Bronchial epithelial cell (primary cell): ENCODE data around the gene DPP6. TPM values are rescaled to one million over a fixed set of nuclear protein-coding genes. Genes with fewer than 3 reads are reported as not detected.

Experiments used
- DNase-seq: peaks from one replicate; pipeline ENCODE4 v3.0.0-alpha.2; 2010; ENCODE audit warnings: low read depth
- FAIRE-seq: peaks from 2 replicates; lab custom pipeline; 2011; peaks lifted over from hg19 to GRCh38; lab: Jason Lieb, UNC
- H3K27me3 ChIP-seq: 2 replicates; pipeline ENCODE4 v1.5.1; 2011; ENCODE audit warnings: low read length; ENCODE audit not compliant: control insufficient read depth, insufficient read depth
- H3K36me3 ChIP-seq: 2 replicates; pipeline ENCODE4 v1.5.1; 2011; ENCODE audit warnings: low read length; ENCODE audit not compliant: control insufficient read depth, insufficient read depth
- H3K4me3 ChIP-seq: 2 replicates; pipeline ENCODE4 v1.5.1; 2011; ENCODE audit warnings: mild to moderate bottlenecking, low read depth, low read length, control low read depth
- total RNA-seq: library from RNA; depleted of rRNA; stranded (reverse); fragments of >200 nt; gene quantifications from 2 replicates; pipeline ENCODE4 v1.2.1, GENCODE V29; 2014
- TF ChIP-seq, protein P1 (sequence below): IDR thresholded peaks from 2 replicates; pipeline ENCODE4 v1.5.1; 2011; ENCODE audit warnings: mild to moderate bottlenecking, moderate library complexity, low read length, control low read depth, inconsistent platforms; ENCODE audit not compliant: insufficient read depth, severe bottlenecking

The DPP6 gene
- total RNA-seq, 1 donor from 2014 or later = not detected

DNA sequence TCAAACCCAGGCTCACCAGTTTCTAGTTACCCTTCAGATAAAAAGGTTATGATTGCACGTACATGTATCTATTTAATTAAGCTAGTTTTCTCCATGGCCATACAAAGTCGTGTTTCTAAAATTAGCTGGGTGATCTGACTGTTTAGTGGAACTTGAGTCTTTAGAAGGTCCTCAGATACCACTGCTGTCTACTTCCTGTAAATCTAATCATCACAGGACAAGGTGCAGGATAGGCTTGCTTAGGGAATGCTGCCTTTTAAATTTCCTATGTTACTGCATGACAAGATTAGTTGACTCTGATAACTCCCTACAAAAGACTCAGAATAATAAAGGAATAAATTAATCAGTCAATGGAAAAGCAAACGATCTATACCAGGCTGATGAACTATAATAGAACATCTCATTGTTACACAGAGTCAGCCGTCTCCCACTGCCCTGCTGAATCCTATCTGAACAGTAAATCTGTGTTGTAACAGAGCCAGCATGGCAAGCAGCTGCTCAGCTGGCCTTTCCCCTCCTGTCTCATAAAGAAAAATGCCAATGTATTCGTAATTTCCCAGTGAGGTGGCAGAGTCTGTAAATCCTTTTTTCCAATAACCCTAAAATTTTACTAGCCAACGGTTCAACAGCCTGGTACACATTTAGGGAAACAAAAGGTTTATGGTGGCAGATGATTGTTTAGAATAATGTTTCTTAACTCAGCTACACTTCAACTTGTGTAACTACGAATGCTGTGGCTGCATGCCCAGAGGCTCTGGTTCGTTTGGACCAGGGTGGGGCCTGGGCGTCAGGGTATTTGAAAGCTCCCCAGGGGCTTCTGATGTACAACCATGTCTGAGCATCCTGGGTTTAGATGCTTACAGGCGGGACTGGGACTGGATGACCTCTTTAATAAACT is 632.7 kb downstream of the DPP6 start:
- Histone ChIP-seq H3K4me3 (no peak overlapping the region), H3K36me3 (no peaks in the 10 kb centered on the region), H3K27me3 (no peaks in the 10 kb centered on the region)
- TF ChIP-seq, protein P1, sequence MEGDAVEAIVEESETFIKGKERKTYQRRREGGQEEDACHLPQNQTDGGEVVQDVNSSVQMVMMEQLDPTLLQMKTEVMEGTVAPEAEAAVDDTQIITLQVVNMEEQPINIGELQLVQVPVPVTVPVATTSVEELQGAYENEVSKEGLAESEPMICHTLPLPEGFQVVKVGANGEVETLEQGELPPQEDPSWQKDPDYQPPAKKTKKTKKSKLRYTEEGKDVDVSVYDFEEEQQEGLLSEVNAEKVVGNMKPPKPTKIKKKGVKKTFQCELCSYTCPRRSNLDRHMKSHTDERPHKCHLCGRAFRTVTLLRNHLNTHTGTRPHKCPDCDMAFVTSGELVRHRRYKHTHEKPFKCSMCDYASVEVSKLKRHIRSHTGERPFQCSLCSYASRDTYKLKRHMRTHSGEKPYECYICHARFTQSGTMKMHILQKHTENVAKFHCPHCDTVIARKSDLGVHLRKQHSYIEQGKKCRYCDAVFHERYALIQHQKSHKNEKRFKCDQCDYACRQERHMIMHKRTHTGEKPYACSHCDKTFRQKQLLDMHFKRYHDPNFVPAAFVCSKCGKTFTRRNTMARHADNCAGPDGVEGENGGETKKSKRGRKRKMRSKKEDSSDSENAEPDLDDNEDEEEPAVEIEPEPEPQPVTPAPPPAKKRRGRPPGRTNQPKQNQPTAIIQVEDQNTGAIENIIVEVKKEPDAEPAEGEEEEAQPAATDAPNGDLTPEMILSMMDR = no peak
- FAIRE-seq (no peak), DNase-seq (no peak)

DNA sequence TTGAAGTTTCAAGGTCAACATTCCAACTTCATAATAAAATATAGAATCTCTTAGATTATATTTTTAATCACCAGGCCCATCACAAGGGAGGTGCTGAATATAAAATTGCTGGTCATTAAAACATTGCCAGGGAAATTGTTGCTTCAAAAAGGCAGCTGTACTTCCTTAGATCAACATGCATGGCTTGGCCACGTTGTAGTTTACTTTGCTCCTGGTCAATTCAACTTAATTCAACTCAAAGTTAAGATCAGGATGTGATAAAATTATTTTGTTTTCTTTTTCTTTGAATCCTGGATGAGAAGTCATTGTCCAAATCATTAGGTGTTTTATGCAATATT is 633.3 kb downstream of the DPP6 start:
- Histone ChIP-seq H3K27me3 (no peaks in the 10 kb centered on the region), H3K4me3 (no peak overlapping the region), H3K36me3 (no peaks in the 10 kb centered on the region)
- TF ChIP-seq, protein P1 = no peak
- DNase-seq = no peak
- FAIRE-seq = no peak

DNA sequence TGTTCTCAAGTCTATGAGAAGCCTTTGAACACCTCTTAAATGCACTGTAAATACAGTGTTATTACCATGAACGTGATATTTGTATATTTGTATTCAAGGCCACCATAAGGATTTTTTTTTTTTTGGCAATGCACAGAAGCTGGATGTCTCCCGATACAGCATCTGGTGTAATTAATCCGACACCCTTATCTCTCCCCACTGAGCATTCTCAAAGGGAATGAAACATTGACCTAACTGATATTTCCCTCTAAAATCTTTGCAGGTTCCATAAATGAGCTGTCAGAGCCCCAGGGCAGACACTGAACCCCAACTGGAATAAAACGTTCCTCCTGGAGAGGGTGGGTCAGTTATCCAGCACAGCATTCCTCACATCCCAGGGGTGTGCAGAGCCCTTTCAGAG is 634.1 kb downstream of the DPP6 start:
- Histone ChIP-seq H3K36me3 (no peaks in the 10 kb centered on the region), H3K4me3 (no peak overlapping the region), H3K27me3 (no peaks in the 10 kb centered on the region)
- no peak for DNase-seq
- no peak for FAIRE-seq
- TF ChIP-seq, protein P1 = no peak

DNA sequence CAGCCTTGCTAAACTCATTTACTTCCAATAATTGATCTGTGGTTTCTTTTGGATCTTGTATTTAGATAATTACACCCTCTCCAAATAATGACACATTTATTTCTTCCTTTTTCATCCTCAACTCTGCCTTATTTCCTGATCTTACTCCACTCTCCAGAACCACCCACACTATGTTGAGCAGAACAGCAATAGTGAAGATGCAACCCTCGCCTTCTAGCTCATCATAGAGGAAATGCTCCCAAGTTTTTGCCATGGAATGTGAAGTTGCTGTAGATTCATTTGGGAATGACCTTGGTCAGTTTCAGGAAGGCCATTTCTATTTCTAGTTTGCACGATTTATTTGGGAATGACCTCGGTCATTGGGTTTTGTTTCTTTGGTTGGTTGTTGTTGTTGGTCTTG is 636.8 kb downstream of the DPP6 start:
- DNase-seq (no peak), FAIRE-seq (no peak)
- H3K4me3 ChIP-seq = no peak overlapping the region
- no peaks in the 10 kb centered on the region for H3K36me3 ChIP-seq
- TF ChIP-seq, protein P1 = no peak
- H3K27me3 ChIP-seq = no peaks in the 10 kb centered on the region

DNA sequence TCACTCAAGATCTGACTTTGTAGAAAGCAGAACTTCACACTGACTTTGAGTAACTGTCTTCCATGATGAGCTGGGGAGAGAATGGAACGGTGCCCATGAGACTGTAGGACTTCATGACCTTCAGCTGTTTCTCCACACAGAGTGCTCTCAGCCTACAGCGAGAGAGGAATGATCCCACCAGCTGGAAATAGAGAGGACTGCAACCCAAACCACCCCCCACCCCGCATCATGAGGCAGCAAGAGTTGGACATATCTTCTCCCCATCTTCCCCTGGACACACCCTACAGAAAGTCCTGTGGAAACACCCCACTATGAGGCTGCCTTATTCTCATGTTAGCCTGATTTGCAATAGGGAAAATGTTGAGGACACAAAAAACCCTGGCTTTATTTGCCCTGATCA is 638.2 kb downstream of the DPP6 start:
- TF ChIP-seq, protein P1 = no peak
- no peak for FAIRE-seq

More for the DNA sequence above, 638.2 kb downstream of the DPP6 start:
- DNase-seq = no peak
- no peaks in the 10 kb centered on the region for H3K36me3 ChIP-seq
- no peaks in the 10 kb centered on the region for H3K27me3 ChIP-seq
- no peak overlapping the region for H3K4me3 ChIP-seq
